ENCODE measurements around the gene MYO5C. TPM values are rescaled to one million over a fixed set of nuclear protein-coding genes. Genes with fewer than 3 reads are reported as not detected.
A peak's percentile ranks its signal among the peaks of the same experiment; 100 is the strongest.

The MYO5C gene
- total RNA-seq, 1 experiment from 2014 or later: 2.0 TPM

- no peak for DNase-seq (ENCODE audit: low read depth)
These were observed 148.8 kb downstream of the MYO5C start for GRCh38 chr15:52146776-52147175.

GRCh38 chr15:52146261-52146660 lies 149.3 kb downstream of the MYO5C start:
- DNase-seq (ENCODE audit: low read depth): no peak

- peak; percentile 52 for DNase-seq (ENCODE audit: low read depth)
These were observed 150.9 kb downstream of the MYO5C start for GRCh38 chr15:52144656-52145178.

GRCh38 chr15:52143873-52144272 lies 151.7 kb downstream of the MYO5C start:
- peak; percentile 97 for DNase-seq (ENCODE audit: low read depth)

Other genes starting within 250 kb of the MYO5C start
- 0.06 TPM in 1 of 2 replicates, not detected in the other for gene BCL2L10, start 183.0 kb downstream of the MYO5C start, total RNA-seq (2014; rRNA removed)
- gene GNB5, start 104.4 kb downstream of the MYO5C start, total RNA-seq (2014; rRNA removed): 40.1 and 43.7 TPM in 2 replicates
- 51.9 and 53.7 TPM in 2 replicates for gene MYO5A, start 233.1 kb upstream of the MYO5C start, total RNA-seq (2014; rRNA removed)

Data from LHCN-M2 (cell line).